Neural cell (in vitro differentiated cells): ENCODE measurements around the gene RNF144A. TPM values are rescaled to one million over a fixed set of nuclear protein-coding genes. Genes with fewer than 3 reads are reported as not detected.

ENCODE experiments used
- H2AFZ ChIP-seq: fragments of 200-600, 300-800 bp; sonication (generic), shearing (Covaris generic); 2 replicates; pipeline ENCODE4 v1.6.0; 2014; ENCODE audit warnings: low read depth, mild to moderate bottlenecking, antibody characterized with exemption, low read length, moderate library complexity
- H3F3A ChIP-seq: fragments of 200-600 bp; shearing (Covaris generic); 2 replicates; pipeline ENCODE4 v1.6.1; 2016; ENCODE audit warnings: mild to moderate bottlenecking, moderate library complexity, mixed read lengths, antibody characterized with exemption, low read length; ENCODE audit not compliant: insufficient read depth, poor library complexity, severe bottlenecking
- H3K27ac ChIP-seq: fragments of 200-600, 300-800 bp; sonication (generic), shearing (Covaris generic); 2 replicates; pipeline ENCODE4 v1.5.1; 2014; ENCODE audit warnings: mild to moderate bottlenecking, low read length, moderate library complexity
- H3K27me3 ChIP-seq: fragments of 300-800, 200-600 bp; sonication (generic), shearing (Covaris generic); 2 replicates; pipeline ENCODE4 v1.6.0; 2014; ENCODE audit warnings: mild to moderate bottlenecking, low read depth, low read length, moderate library complexity; ENCODE audit not compliant: insufficient read depth
- H3K36me3 ChIP-seq: fragments of 300-800, 200-600 bp; sonication (generic), shearing (Covaris generic); 2 replicates; pipeline ENCODE4 v1.5.1; 2014; ENCODE audit warnings: mild to moderate bottlenecking, antibody characterized with exemption, low read length, moderate library complexity; ENCODE audit not compliant: insufficient read depth
- H3K4me2 ChIP-seq: fragments of 300-800, 200-600 bp; sonication (generic), shearing (Covaris generic); 2 replicates; pipeline ENCODE4 v1.6.0; 2014; ENCODE audit warnings: mild to moderate bottlenecking, low read length
- H3K4me3 ChIP-seq: fragments of 300-800, 200-600 bp; sonication (generic), shearing (Covaris generic); 2 replicates; pipeline ENCODE4 v1.5.1; 2014; ENCODE audit warnings: mild to moderate bottlenecking, low read length, moderate library complexity
- H3K79me2 ChIP-seq: fragments of 200-600 bp; shearing (Covaris generic); replicated peaks from 2 replicates; pipeline ENCODE4 v1.6.0; 2014; ENCODE audit warnings: mild to moderate bottlenecking, low read length, moderate library complexity; ENCODE audit not compliant: insufficient read depth
- H3K9ac ChIP-seq: fragments of 300-800, 200-600 bp; sonication (generic), shearing (Covaris generic); 2 replicates; pipeline ENCODE4 v1.6.1; 2016; ENCODE audit warnings: mild to moderate bottlenecking, low read length, mixed read lengths
- H3K9me2 ChIP-seq: fragments of 200-600 bp; shearing (Covaris generic); 2 replicates; pipeline ENCODE4 v1.6.1; 2016; ENCODE audit warnings: mild to moderate bottlenecking, low read length, mixed read lengths; ENCODE audit not compliant: insufficient read depth
- H3K9me3 ChIP-seq: fragments of 200-600, 300-800 bp; sonication (generic), shearing (Covaris generic); 2 replicates; pipeline ENCODE4 v1.6.1; 2016; ENCODE audit warnings: mild to moderate bottlenecking, mixed run types, low read length, moderate library complexity, mixed read lengths
- H4K20me1 ChIP-seq: fragments of 200-600 bp; shearing (Covaris generic); 2 replicates; pipeline ENCODE4 v1.6.1; 2016; ENCODE audit warnings: mild to moderate bottlenecking, mixed run types; ENCODE audit not compliant: insufficient read depth
- CTCF ChIP-seq: fragments of 450-650 bp; IDR thresholded peaks from 2 replicates; pipeline ENCODE4 v1.5.1; 2014; ENCODE audit warnings: antibody characterized with exemption, mild to moderate bottlenecking, moderate library complexity; ENCODE audit not compliant: poor library complexity, severe bottlenecking
- EP300 ChIP-seq: fragments of 450-650 bp; conservative IDR thresholded peaks from 2 replicates; pipeline ENCODE4 v1.6.1; 2014; ENCODE audit warnings: antibody characterized with exemption, mild to moderate bottlenecking, moderate library complexity; ENCODE audit not compliant: poor library complexity, severe bottlenecking
- EZH2 ChIP-seq: fragments of 200-600, 300-800 bp; shearing (Covaris generic), sonication (generic); IDR thresholded peaks from 2 replicates; pipeline ENCODE4 v1.6.1; 2014; ENCODE audit warnings: antibody characterized with exemption, low read length, borderline replicate concordance, mild to moderate bottlenecking; ENCODE audit not compliant: insufficient read depth, poor library complexity, severe bottlenecking
- MXI1 ChIP-seq: fragments of 450-650 bp; conservative IDR thresholded peaks from 2 replicates; pipeline ENCODE4 v1.6.1; 2014; ENCODE audit warnings: antibody characterized with exemption, mild to moderate bottlenecking; ENCODE audit not compliant: poor library complexity, severe bottlenecking
- POLR2AphosphoS5 ChIP-seq: IDR thresholded peaks from 2 replicates; pipeline ENCODE4 v1.6.1; 2012
- RAD21 ChIP-seq: fragments of 450-650 bp; conservative IDR thresholded peaks from 2 replicates; pipeline ENCODE4 v1.6.1; 2014; ENCODE audit warnings: antibody characterized with exemption, mild to moderate bottlenecking, moderate library complexity
- REST ChIP-seq: IDR thresholded peaks from 2 replicates; pipeline ENCODE4 v1.6.1; 2012; ENCODE audit warnings: borderline replicate concordance
- SMC3 ChIP-seq: fragments of 450-650 bp; conservative IDR thresholded peaks from 2 replicates; pipeline ENCODE4 v1.6.1; 2014; ENCODE audit warnings: antibody characterized with exemption, mild to moderate bottlenecking, moderate library complexity; ENCODE audit not compliant: poor library complexity
- TAF1 ChIP-seq: IDR thresholded peaks from 2 replicates; pipeline ENCODE4 v1.6.1; 2012; ENCODE audit warnings: low read depth
- polyA plus RNA-seq: library from polyadenylated mRNA; depleted of rRNA; stranded (reverse); fragments of >200 nt; gene quantifications from 2 replicates; pipeline ENCODE4 v1.2.3, GENCODE V29; 2014

The RNF144A gene
- polyA plus RNA-seq, 1 donor from 2014 or later, result 26.9 TPM

- no peak overlapping the region for H3K27ac ChIP-seq
- TF ChIP-seq POLR2AphosphoS5 (no peak), EZH2 (no peak), SMC3 (no peak), MXI1 (no peak), CTCF (no peak), REST (no peak), TAF1 (no peak), RAD21 (no peak), EP300 (no peak)
Observed at GRCh38 chr2:7003895-7004294, 86.7 kb downstream of the RNF144A start.

GRCh38 chr2:7004636-7005035, 87.4 kb downstream of the RNF144A start:
- Histone ChIP-seq H3K9me3 (no peaks in the 10 kb centered on the region), H3K79me2 (no peaks in the 10 kb centered on the region), H3K27me3 (no peaks in the 10 kb centered on the region), H3F3A (no peaks in the 10 kb centered on the region), H3K9me2 (no peaks in the 10 kb centered on the region), H3K4me3 (no peak overlapping the region), H2AFZ (no peak overlapping the region), H3K27ac (no peak overlapping the region), H3K36me3 (no peaks in the 10 kb centered on the region), H4K20me1 (no peaks in the 10 kb centered on the region), H3K4me2 (no peak overlapping the region), H3K9ac (no peak overlapping the region)
- no peak for TF ChIP-seq CTCF
- no peak for TF ChIP-seq MXI1
- no peak for TF ChIP-seq REST
- no peak for TF ChIP-seq POLR2AphosphoS5
- TF ChIP-seq EP300, result no peak
- no peak for TF ChIP-seq EZH2
- no peak for TF ChIP-seq SMC3
- TF ChIP-seq TAF1, result no peak

More at GRCh38 chr2:7003895-7004294, 86.7 kb downstream of the RNF144A start:
- Histone ChIP-seq H2AFZ (no peak overlapping the region), H3K36me3 (no peaks in the 10 kb centered on the region), H3K79me2 (no peaks in the 10 kb centered on the region), H4K20me1 (no peaks in the 10 kb centered on the region), H3K9ac (no peak overlapping the region), H3K9me3 (no peaks in the 10 kb centered on the region), H3F3A (no peaks in the 10 kb centered on the region), H3K4me2 (no peak overlapping the region), H3K4me3 (no peak overlapping the region), H3K9me2 (no peaks in the 10 kb centered on the region), H3K27me3 (no peaks in the 10 kb centered on the region)
